GF-D8 (cell line): Measurements from ENCODE around the gene NUP62.

Experiments
- DNase-seq: peaks from one replicate; lab custom pipeline; 2025; lab: John Stamatoyannopoulos, UW

Gene NUP62

GRCh38 chr19:49896863-49897621 lies 32.3 kb downstream of the NUP62 start, which contains the start of gene IL4I1:
Gene IL4I1, minus strand, starts transcription at chr19:49896887. Its CDS starts 727 bp downstream, at chr19:49896160.
- DNase-seq, result peak; percentile 46

- no peak for DNase-seq
Measured at GRCh38 chr19:49895566-49896297, 33.6 kb downstream of the NUP62 start.

- DNase-seq, result no peak
Measured at GRCh38 chr19:49894879-49895565, 34.3 kb downstream of the NUP62 start.

- no peak for DNase-seq
Measured at GRCh38 chr19:49894011-49894664, 35.2 kb downstream of the NUP62 start.

GRCh38 chr19:49892716-49893115 lies 36.6 kb downstream of the NUP62 start:
- DNase-seq, result no peak

- no peak for DNase-seq
Measured at GRCh38 chr19:49891393-49891792, 37.9 kb downstream of the NUP62 start.

- no peak for DNase-seq
Measured at GRCh38 chr19:49890349-49891311, 38.7 kb downstream of the NUP62 start.

- peak; percentile 19 for DNase-seq
Measured at GRCh38 chr19:49889687-49890348, 39.5 kb downstream of the NUP62 start.

GRCh38 chr19:49889038-49889686 lies 40.1 kb downstream of the NUP62 start:
- DNase-seq, result no peak

- no peak for DNase-seq
Measured at GRCh38 chr19:49888510-49888824, 40.8 kb downstream of the NUP62 start.

- no peak for DNase-seq
Measured at GRCh38 chr19:49887665-49888509, 41.4 kb downstream of the NUP62 start.

- DNase-seq, result no peak
Measured at GRCh38 chr19:49887037-49887664, 42.2 kb downstream of the NUP62 start.

GRCh38 chr19:49884760-49885159 lies 44.5 kb downstream of the NUP62 start:
- no peak for DNase-seq

- no peak for DNase-seq
Measured at GRCh38 chr19:49884109-49884508, 45.2 kb downstream of the NUP62 start.

- DNase-seq, result no peak
Measured at GRCh38 chr19:49883094-49883493, 46.2 kb downstream of the NUP62 start.

GRCh38 chr19:49882643-49883042 lies 46.7 kb downstream of the NUP62 start:
- DNase-seq, result no peak

GRCh38 chr19:49881672-49882394 lies 47.5 kb downstream of the NUP62 start:
- no peak for DNase-seq

GRCh38 chr19:49881186-49881585 lies 48.1 kb downstream of the NUP62 start:
- no peak for DNase-seq
